Measurements from ENCODE around the gene POLR1A.

DNA sequence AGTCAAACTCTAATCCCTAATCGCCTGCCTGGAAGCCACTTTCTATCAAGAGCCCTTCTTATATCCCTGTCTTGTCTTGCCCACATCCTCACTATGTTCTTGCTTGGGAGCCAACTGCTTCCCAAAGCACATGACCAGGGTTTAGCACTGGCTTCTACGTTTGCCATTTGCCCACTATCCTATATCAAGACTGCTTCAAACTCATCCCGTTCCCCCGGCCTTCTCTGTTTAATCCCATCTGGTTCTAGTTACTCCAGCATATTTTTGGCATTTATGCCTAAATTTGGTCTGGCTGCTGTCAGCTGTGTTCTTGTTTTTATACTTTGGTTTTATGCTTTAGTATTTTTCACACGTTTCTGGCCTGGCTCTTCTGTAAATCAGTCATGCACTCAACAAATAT lies 40.2 kb downstream of the POLR1A start:
- no peak for TF ChIP-seq KLF7 (tag by site-specific recombination; IDR thresholded peaks at IDR 0.05; ENCODE audit: borderline replicate concordance)
- no peak for TF ChIP-seq ZNF341 (tag by site-specific recombination; IDR thresholded peaks at IDR 0.05; ENCODE audit: low read depth)
- TF ChIP-seq, protein P1, sequence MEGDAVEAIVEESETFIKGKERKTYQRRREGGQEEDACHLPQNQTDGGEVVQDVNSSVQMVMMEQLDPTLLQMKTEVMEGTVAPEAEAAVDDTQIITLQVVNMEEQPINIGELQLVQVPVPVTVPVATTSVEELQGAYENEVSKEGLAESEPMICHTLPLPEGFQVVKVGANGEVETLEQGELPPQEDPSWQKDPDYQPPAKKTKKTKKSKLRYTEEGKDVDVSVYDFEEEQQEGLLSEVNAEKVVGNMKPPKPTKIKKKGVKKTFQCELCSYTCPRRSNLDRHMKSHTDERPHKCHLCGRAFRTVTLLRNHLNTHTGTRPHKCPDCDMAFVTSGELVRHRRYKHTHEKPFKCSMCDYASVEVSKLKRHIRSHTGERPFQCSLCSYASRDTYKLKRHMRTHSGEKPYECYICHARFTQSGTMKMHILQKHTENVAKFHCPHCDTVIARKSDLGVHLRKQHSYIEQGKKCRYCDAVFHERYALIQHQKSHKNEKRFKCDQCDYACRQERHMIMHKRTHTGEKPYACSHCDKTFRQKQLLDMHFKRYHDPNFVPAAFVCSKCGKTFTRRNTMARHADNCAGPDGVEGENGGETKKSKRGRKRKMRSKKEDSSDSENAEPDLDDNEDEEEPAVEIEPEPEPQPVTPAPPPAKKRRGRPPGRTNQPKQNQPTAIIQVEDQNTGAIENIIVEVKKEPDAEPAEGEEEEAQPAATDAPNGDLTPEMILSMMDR (tag by site-specific recombination; IDR thresholded peaks at IDR 0.05) = no peak
- TF ChIP-seq ZNF174 (tag by site-specific recombination; IDR thresholded peaks at IDR 0.05) = no peak
- TF ChIP-seq, protein P2, sequence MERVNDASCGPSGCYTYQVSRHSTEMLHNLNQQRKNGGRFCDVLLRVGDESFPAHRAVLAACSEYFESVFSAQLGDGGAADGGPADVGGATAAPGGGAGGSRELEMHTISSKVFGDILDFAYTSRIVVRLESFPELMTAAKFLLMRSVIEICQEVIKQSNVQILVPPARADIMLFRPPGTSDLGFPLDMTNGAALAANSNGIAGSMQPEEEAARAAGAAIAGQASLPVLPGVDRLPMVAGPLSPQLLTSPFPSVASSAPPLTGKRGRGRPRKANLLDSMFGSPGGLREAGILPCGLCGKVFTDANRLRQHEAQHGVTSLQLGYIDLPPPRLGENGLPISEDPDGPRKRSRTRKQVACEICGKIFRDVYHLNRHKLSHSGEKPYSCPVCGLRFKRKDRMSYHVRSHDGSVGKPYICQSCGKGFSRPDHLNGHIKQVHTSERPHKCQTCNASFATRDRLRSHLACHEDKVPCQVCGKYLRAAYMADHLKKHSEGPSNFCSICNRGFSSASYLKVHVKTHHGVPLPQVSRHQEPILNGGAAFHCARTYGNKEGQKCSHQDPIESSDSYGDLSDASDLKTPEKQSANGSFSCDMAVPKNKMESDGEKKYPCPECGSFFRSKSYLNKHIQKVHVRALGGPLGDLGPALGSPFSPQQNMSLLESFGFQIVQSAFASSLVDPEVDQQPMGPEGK (tag by site-specific recombination; IDR thresholded peaks at IDR 0.05) = no peak
- TF ChIP-seq HOXA7 (CRISPR knock-in tag; IDR thresholded peaks at IDR 0.05; ENCODE audit: borderline replicate concordance) = no peak
- TF ChIP-seq, protein P3, sequence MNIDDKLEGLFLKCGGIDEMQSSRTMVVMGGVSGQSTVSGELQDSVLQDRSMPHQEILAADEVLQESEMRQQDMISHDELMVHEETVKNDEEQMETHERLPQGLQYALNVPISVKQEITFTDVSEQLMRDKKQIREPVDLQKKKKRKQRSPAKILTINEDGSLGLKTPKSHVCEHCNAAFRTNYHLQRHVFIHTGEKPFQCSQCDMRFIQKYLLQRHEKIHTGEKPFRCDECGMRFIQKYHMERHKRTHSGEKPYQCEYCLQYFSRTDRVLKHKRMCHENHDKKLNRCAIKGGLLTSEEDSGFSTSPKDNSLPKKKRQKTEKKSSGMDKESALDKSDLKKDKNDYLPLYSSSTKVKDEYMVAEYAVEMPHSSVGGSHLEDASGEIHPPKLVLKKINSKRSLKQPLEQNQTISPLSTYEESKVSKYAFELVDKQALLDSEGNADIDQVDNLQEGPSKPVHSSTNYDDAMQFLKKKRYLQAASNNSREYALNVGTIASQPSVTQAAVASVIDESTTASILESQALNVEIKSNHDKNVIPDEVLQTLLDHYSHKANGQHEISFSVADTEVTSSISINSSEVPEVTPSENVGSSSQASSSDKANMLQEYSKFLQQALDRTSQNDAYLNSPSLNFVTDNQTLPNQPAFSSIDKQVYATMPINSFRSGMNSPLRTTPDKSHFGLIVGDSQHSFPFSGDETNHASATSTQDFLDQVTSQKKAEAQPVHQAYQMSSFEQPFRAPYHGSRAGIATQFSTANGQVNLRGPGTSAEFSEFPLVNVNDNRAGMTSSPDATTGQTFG (tag by site-specific recombination; IDR thresholded peaks at IDR 0.05; ENCODE audit: borderline replicate concordance) = no peak
- no peak for TF ChIP-seq SALL2 (tag by site-specific recombination; IDR thresholded peaks at IDR 0.05; ENCODE audit: borderline replicate concordance)
- TF ChIP-seq ZNF335 (tag by site-specific recombination; conservative IDR thresholded peaks at IDR 0.05) = no peak
- no peak for TF ChIP-seq ZFP37 (tag by site-specific recombination; IDR thresholded peaks at IDR 0.05)
- TF ChIP-seq ZNF292 (tag by site-specific recombination; IDR thresholded peaks at IDR 0.05; ENCODE audit: borderline replicate concordance, low read depth) = no peak
- TF ChIP-seq, protein P4, sequence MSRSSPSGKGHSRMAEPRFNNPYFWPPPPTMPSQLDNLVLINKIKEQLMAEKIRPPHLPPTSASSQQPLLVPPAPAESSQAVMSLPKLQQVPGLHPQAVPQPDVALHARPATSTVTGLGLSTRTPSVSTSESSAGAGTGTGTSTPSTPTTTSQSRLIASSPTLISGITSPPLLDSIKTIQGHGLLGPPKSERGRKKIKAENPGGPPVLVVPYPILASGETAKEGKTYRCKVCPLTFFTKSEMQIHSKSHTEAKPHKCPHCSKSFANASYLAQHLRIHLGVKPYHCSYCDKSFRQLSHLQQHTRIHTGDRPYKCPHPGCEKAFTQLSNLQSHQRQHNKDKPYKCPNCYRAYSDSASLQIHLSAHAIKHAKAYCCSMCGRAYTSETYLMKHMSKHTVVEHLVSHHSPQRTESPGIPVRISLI (tag by site-specific recombination; IDR thresholded peaks at IDR 0.05) = no peak
- TF ChIP-seq ZNF654 (tag by site-specific recombination; IDR thresholded peaks at IDR 0.05; ENCODE audit: low read depth) = no peak
